ENCODE results near the gene GRAP.

The GRAP gene

DNA sequence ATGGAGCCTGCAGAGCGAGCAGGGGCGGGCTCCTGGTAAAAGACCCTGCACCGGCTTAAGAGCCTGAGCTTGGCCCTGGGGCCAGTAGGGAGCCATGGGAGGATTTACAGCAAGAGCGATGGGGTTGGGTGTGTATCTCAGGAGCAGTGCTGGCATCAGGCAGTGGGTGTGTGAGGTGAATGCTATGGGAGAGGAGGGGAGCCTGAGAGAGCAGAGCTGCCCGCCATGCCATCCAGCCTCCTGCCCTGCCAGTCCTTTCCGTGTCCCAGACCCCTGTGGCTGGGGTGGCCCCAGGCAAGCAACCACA lies 65.5 kb downstream of the GRAP start:
- no peak for DNase-seq

DNA sequence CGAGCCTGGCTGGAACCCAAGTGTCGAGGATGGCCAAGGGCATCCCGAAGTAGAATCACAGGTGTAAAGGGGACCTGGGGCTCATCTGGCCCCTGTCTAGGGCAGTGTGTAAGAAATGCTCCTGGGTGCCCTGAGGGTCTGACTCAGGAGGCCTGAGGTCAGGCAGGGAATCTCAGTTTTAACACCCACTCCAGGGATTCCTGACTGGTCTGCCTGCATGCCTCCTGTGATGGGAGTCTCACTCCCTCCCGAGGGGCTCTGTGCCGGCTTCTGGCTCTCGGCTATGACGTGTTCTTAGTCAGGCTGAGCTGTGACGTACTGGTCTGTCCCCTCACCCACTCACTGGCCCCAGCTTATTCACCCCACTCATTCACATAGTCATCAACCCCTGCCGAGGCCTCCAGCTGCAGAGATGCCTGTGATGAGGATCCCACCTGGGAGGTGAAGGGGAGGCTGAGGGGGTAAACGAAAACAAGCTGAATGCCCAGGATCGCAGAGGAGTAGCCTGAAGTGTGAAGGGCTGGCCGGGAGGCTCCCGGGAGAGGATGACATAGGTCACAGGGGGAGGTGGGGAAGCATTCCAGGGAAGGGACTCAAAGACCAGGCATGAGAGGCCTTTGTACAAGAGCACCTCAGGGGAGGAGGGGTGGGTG lies 65.9 kb downstream of the GRAP start:
- no peak for DNase-seq

DNA sequence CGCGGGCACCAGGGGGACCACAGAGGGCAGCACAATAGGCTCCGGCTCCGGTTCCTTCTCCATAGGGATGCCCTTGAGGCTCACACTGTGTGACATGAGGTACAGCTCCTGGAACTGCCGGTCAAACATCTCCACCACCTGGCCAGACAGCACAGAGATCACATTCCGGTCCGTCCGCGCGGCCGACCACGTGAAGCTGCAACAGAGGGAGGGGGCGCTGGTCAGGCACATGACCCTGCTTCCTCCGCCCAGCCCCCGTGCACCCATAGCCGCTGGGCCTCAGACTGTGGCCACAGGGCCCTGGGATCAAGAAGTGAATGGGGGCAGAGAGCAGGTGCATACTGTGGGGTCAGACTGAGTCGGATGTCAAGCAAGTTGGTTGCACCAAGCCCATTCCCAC lies 68.1 kb downstream of the GRAP start:
- no peak for DNase-seq

DNA sequence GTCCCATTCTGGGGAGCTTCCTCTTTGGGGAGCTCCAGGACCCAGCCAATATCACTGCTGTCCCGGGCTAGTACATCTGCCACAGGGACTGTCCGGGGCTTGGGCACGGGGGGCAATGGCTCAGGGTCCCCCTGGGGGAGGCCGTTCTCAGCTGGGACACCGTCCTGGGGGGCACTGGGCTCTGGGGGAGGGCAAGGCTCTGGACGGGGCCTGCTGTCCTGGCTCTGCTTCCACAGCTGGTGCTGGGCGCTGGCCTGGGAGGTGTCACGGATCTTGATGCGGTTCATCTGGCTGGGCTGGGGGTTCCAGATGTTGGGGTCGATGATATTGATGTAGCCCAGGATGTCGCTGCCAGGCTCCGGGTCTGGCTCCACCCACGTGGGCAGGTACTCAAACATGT lies 68.7 kb downstream of the GRAP start:
- DNase-seq = no peak

DNA sequence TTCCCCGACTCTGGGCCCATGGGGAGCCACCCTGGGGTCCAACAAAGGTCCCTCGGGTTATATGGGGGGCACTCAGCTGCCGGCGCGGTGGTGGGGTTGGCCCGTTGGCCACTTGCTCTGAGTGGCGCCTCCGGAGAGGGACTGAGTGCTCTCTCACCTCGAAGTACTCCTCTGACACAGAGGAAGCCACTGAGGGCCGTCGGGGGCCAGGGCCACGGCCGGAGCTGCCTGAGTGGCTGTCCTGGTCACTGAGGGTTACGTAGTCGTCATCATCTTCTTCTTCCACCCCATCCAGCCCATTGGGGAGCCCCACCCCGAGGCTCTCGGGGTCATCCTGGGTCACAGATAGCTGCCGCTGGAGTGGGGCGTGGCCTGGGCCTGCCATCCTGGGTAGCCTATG lies 69.1 kb downstream of the GRAP start:
- DNase-seq = no peak

DNA sequence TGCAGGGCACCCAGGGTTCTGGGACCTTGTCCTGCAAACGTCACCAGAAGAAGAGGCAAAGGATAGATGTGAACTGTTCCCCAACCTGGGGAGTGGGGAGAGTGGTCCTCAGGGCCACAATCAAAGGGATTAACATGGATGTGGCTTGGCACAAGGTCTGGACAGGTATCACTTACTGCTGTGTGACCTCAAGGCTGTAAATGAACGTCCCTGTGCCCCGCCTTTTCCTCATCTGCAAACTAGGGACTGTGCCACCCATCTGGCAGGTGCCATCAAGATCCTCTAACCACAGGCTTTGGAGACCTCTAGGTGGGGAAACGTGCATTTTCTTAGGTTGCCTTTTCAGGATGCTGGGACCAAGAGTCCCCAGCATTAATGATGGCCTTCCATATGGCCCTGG lies 69.7 kb downstream of the GRAP start:
- DNase-seq = no peak

DNA sequence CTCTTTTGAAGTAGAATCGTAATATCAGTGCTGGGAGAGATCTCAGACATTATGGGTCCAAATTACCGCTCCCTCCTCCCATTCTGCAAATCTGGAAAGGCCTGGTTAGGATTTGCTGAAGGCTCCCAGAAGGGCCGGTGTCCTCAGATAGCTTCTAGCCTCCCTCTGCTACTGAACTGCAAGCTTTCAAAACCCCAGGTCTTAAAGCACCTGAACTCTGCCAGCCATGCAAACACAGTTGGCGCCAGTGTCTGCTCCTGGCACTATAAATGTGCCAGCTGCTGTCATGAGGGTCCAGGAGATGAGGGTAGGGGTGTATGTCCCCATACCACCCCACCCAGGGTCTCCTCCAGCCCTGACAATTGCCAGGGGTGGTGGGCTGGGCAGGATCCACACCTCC lies 70.6 kb downstream of the GRAP start:
- DNase-seq = no peak

DNA sequence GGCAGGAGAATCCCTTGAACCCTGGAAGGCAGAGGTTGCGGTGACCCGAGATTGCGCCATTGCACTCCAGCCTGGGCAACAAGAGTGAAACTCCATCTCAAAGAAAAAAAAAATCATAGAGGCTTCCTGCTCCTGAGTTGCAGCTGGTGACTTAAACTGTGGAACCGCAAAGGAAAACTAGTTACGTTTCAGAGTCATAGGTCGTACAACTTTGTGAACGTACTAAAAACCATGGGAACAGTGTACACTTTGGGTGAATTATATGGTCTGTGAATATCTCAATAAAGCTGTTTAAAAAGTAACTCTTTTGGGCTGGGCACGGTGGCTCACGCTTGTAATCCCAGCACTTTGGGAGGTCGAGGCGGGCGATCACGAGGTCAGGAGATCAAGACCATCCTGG lies 71.2 kb downstream of the GRAP start:
- no peak for DNase-seq

DNA sequence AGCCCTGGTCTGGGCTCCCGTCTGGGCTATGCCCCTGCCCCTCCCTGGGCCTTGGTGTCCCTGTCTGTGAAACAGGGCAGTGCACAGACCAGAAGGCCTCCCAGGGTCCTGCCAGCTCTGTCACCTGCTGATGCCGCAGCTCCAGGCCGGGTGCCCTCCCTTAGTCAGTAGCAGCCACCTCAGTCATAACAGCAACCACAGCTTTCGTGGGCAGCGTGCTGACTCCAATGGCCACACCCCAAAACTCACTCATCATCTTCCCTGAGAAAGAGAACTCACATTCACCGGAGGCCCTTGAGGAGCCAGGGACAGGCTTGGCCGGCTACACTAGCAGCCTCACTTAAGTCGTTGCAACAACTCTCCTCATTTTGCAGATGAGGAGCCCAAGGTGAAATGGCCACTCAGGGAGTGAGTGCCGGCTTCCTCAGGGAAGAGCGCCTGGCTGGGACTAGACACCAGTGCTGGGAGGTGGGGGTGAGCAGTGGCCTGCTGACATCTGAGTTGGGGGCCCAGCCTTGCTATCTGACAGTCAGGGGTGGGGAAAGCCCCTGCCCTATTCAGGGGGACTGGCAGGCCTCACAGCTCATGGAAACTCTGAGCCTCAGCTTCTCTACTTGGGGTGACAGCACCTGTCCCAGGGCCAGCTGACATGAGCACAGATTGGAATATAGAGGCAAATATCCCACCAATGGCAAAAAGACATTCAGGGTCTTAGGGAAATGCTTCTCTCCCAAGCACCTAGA lies 72.2 kb downstream of the GRAP start:
- DNase-seq = no peak

DNA sequence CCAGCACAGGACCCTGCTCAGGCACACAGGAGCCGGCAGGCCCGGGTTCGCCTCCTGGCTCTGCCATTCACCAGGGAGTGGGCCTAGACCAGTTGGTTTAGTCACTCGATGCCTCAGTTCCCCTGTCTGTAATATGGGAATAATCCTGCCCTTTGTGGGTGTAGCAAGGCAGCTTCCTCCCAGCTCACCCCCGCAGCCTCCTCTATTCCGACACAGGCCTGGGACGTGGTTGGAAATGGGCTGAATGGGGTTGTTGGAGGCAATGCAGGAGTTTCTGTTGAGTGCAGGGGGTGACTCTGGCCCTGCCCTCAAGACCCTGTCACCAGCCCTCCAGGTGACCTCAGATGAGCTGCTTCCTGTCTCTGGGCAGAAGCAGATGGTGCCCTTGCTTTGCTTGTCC lies 75.0 kb downstream of the GRAP start:
- no peak for DNase-seq

Data from activated CD8-positive, alpha-beta memory T cell treated with anti-CD3 and anti-CD28 coated beads, Interleukin-2, amount 50 U/mL, for 4 hours (primary cell).